Panc1 (cell line): ENCODE data around the gene CHDH.

Experiments used
- CTCF ChIP-seq: fragments of 450-650 bp; IDR thresholded peaks from 2 replicates; pipeline ENCODE4 v1.5.1; 2017; ENCODE audit warnings: mild to moderate bottlenecking
- SIN3A ChIP-seq: IDR thresholded peaks from 2 replicates; pipeline ENCODE4 v1.6.1; 2012; ENCODE audit warnings: low read depth, mild to moderate bottlenecking, low read length, moderate library complexity, borderline replicate concordance; ENCODE audit not compliant: insufficient read depth

- TF ChIP-seq CTCF (no peak), SIN3A (no peak)
Observed at GRCh38 chr3:53835257-53835656, 11.0 kb downstream of the CHDH start.
